Brain microvascular endothelial cell (primary cell): ENCODE results near the gene KATNBL1.
A peak's percentile ranks its signal among the peaks of the same experiment; 100 is the strongest.
"Not testable (repeated sequence)": the region's sequence is repeated elsewhere in the genome, so short reads cannot be mapped to it uniquely, and the experiment has no call there.

Experiments used
- DNase-seq: peaks from one replicate; pipeline ENCODE4 v3.0.0-alpha.2; 2020
- H3K27ac ChIP-seq: fragments of 250-450 bp; sonication (Bioruptor Pico); 2 replicates; pipeline ENCODE4 v1.5.1; 2020; ENCODE audit warnings: mild to moderate bottlenecking, moderate library complexity
- H3K27me3 ChIP-seq: fragments of 250-450 bp; sonication (Bioruptor Pico); replicated peaks from 2 replicates; pipeline ENCODE4 v1.5.1; 2020; ENCODE audit warnings: mild to moderate bottlenecking
- H3K36me3 ChIP-seq: fragments of 250-450 bp; sonication (Bioruptor Pico); replicated peaks from 2 replicates; pipeline ENCODE4 v1.5.1; 2020; ENCODE audit warnings: mild to moderate bottlenecking
- H3K4me3 ChIP-seq: 2 replicates; pipeline ENCODE4 v1.5.1; 2011; ENCODE audit warnings: low read depth, mild to moderate bottlenecking, control low read depth, low read length, moderate library complexity
- CTCF ChIP-seq: IDR thresholded peaks from 2 replicates; pipeline ENCODE4 v1.5.1; 2011; ENCODE audit warnings: low read depth, mild to moderate bottlenecking, moderate library complexity, low read length, control low read depth, inconsistent platforms; ENCODE audit errors: missing control alignments
- in situ Hi-C: cut with HindIII; loops from 2 replicates; pipeline ENCODE4 v1.10.0; 2017; ENCODE audit warnings: low sequenced_read_pairs, low pct_ligation_motif_present

KATNBL1 gene

DNA sequence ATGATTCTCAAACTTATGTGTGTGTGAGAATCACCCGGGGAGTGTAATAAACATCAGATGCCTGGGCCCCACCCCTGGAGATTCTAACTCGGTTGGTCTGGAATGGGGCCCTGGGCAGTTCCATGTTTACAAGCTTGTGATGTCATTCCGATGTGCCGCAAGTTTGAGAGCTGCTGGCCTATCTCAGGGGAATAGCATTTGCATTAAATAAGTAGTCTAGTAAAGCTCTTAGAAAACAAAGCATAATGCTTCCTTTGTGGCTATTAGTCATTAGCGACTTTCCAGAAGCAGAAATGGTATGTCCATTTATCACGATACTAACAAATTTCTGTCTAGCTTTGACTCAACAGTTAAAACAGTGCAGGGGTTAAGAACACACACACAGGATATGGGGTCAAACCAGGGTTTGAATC lies 87.1 kb downstream of the KATNBL1 start:
- peak overlapping the region; percentile 80 for H3K27ac ChIP-seq
- no peaks in the 10 kb centered on the region for H3K36me3 ChIP-seq
- no peak overlapping the region for H3K4me3 ChIP-seq
- DNase-seq: peak; percentile 97
- in situ Hi-C loops: no loop called here
- TF ChIP-seq CTCF: no peak
- H3K27me3 ChIP-seq: no peaks in the 10 kb centered on the region

GRCh38 chr15:34121786-34122185 lies 88.1 kb downstream of the KATNBL1 start:
- H3K4me3 ChIP-seq, H3K27me3 ChIP-seq, in situ Hi-C loops, DNase-seq, H3K36me3 ChIP-seq: not testable (repeated sequence)
- H3K27ac ChIP-seq: peak overlapping the region; percentile 80

DNA sequence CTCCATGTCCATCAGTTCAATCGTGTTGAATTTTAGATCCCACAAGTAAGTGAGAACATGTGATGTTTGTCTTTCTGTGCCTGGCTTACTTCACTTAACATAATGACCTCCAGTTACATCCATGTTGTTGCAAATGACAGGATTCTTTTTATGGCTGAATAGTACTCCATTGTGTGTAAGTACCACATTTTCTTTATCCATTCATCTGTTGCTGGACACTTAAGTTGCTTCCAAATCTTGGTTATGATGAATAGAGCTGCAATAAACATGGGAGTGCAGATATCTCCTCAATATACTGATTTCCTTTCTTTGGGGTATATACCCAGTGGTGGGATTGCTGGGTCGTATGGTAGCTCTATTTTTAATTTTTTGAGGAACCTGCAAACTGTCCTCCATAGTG lies 89.5 kb downstream of the KATNBL1 start:
- H3K4me3 ChIP-seq, H3K36me3 ChIP-seq, in situ Hi-C loops, DNase-seq, H3K27ac ChIP-seq, H3K27me3 ChIP-seq: not testable (repeated sequence)

DNA sequence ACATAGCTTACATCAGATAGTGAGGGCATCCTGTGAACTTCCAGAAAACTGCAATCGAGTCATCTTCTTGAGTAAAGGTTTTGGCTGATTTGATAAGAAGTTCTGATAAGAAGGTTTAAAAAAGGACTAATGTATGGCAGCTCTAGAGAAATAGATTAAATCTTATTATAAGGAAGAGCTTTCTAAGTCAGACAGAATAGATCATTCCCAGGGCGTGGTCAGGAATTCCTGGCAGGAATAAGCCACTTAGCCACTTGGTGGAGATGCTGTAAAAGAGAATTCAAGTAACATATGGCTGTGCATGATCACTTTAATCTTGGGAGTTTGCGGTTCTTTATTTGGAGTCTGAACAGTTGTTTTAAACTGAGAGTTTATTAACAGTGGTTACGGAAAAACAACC lies 90.6 kb downstream of the KATNBL1 start:
- peak; percentile 13 for TF ChIP-seq CTCF
- Histone ChIP-seq H3K27me3 (no peaks in the 10 kb centered on the region), H3K27ac (no peak overlapping the region), H3K36me3 (no peaks in the 10 kb centered on the region), H3K4me3 (no peak overlapping the region)
- in situ Hi-C loops: no loop called here
- no peak for DNase-seq

- H3K4me3 ChIP-seq: no peak overlapping the region
- no peak for TF ChIP-seq CTCF
- DNase-seq: no peak
- no peaks in the 10 kb centered on the region for H3K36me3 ChIP-seq
- no peaks in the 10 kb centered on the region for H3K27me3 ChIP-seq
- in situ Hi-C loops: no loop called here
- no peak overlapping the region for H3K27ac ChIP-seq
These were observed 93.3 kb downstream of the KATNBL1 start for GRCh38 chr15:34116620-34117019.

- no peaks in the 10 kb centered on the region for H3K36me3 ChIP-seq
- no peaks in the 10 kb centered on the region for H3K27me3 ChIP-seq
- no peak for TF ChIP-seq CTCF
- in situ Hi-C loops: no loop called here
- no peak overlapping the region for H3K4me3 ChIP-seq
- DNase-seq: no peak
- H3K27ac ChIP-seq: no peak overlapping the region
These were observed 95.2 kb downstream of the KATNBL1 start for GRCh38 chr15:34114739-34115138.

- H3K27ac ChIP-seq: no peak overlapping the region
- in situ Hi-C loops: no loop called here
- no peaks in the 10 kb centered on the region for H3K36me3 ChIP-seq
- no peak overlapping the region for H3K4me3 ChIP-seq
- no peak for TF ChIP-seq CTCF
- no peak for DNase-seq
- no peaks in the 10 kb centered on the region for H3K27me3 ChIP-seq
These were observed 95.7 kb downstream of the KATNBL1 start for GRCh38 chr15:34114215-34114614.
